HEK293 (cell line): Measurements from ENCODE around the gene ASTN2.

Experiments
- CTCF ChIA-PET: fragments of 350-600 bp; formaldehyde crosslinking; extraction: SDS; loops from one replicate; lab custom pipeline; 2021; ENCODE audit warnings: antibody characterized with exemption; lab: Yijun Ruan, JAX
- POLR2A ChIA-PET: fragments of 300-600 bp; formaldehyde crosslinking; extraction: SDS; loops from one replicate; lab custom pipeline; 2020; ENCODE audit warnings: antibody characterized with exemption, inconsistent platforms; lab: Yijun Ruan, JAX
- H3K27ac ChIP-seq: fragments of 200-500 bp; sonication (Bioruptor generic); 2 replicates; pipeline ENCODE4 v1.5.1; 2014; ENCODE audit warnings: low read depth, low read length, control low read depth, inconsistent platforms; ENCODE audit errors: extremely low read depth
- H3K36me3 ChIP-seq, 2 experiments: fragments of 200-500 bp in 1 of 2; sonication (Bioruptor generic) in 1 of 2; 1 replicate in 1 of 2; 2 replicates in 1 of 2; pipeline ENCODE4 v1.5.1; 2014 to 2017; ENCODE audit warnings: inconsistent platforms in 2 of 2, low read length in 2 of 2; ENCODE audit not compliant: control insufficient read depth in 2 of 2, insufficient read depth in 1 of 2
- H3K4me1 ChIP-seq: fragments of 200-500 bp; sonication (Bioruptor generic); 2 replicates; pipeline ENCODE4 v1.5.1; 2014; ENCODE audit warnings: mild to moderate bottlenecking, low read length, inconsistent platforms; ENCODE audit not compliant: control insufficient read depth, insufficient read depth
- H3K4me3 ChIP-seq: 2 replicates; pipeline ENCODE4 v1.5.1; 2011; ENCODE audit warnings: low read depth, mild to moderate bottlenecking, control low read depth, low read length, moderate library complexity
- H3K9me3 ChIP-seq: fragments of 200-500 bp; sonication (Bioruptor generic); 2 replicates; pipeline ENCODE4 v1.5.1; 2014; ENCODE audit warnings: low read depth, low read length, inconsistent platforms; ENCODE audit not compliant: control insufficient read depth, insufficient read depth
- BCL11B ChIP-seq: fragments of 450-650 bp; formaldehyde crosslinking; IDR thresholded peaks from 2 replicates; pipeline ENCODE4 v1.5.1; 2016; ENCODE audit warnings: low read depth, missing biosample characterization, missing genetic modification characterization
- GLIS1 ChIP-seq: fragments of 450-650 bp; formaldehyde crosslinking; IDR thresholded peaks from 2 replicates; pipeline ENCODE4 v1.5.1; 2016; ENCODE audit warnings: missing biosample characterization, missing genetic modification characterization
- TCF7L2 ChIP-seq: IDR thresholded peaks from 2 replicates; pipeline ENCODE4 v1.6.1; 2011; ENCODE audit warnings: low read depth, mild to moderate bottlenecking, inconsistent platforms, low read length, moderate library complexity, borderline replicate concordance
- TRIM28 ChIP-seq: IDR thresholded peaks from 2 replicates; pipeline ENCODE4 v1.6.1; 2011; ENCODE audit warnings: low read length, control low read depth, borderline replicate concordance
- TSHZ1 ChIP-seq: fragments of 450-650 bp; formaldehyde crosslinking; IDR thresholded peaks from 2 replicates; pipeline ENCODE4 v1.5.1; 2016; ENCODE audit warnings: missing biosample characterization, missing genetic modification characterization, borderline replicate concordance
- ZBTB26 ChIP-seq: fragments of 450-650 bp; formaldehyde crosslinking; optimal IDR thresholded peaks from 2 replicates; pipeline ENCODE3; 2016; ENCODE audit warnings: missing biosample characterization, mild to moderate bottlenecking, missing genetic modification characterization
- ZFHX2 ChIP-seq: fragments of 450-650 bp; formaldehyde crosslinking; conservative IDR thresholded peaks from 2 replicates; pipeline ENCODE4 v1.5.1; 2016; ENCODE audit warnings: missing biosample characterization, missing genetic modification characterization
- ZNF157 ChIP-seq: fragments of 450-650 bp; formaldehyde crosslinking; IDR thresholded peaks from 2 replicates; pipeline ENCODE4 v1.5.1; 2016; ENCODE audit warnings: missing biosample characterization, missing genetic modification characterization
- ZNF221 ChIP-seq: fragments of 450-650 bp; formaldehyde crosslinking; IDR thresholded peaks from 2 replicates; pipeline ENCODE4 v1.5.1; 2017; ENCODE audit warnings: missing biosample characterization, missing genetic modification characterization, borderline replicate concordance
- ZNF266 ChIP-seq: fragments of 450-650 bp; formaldehyde crosslinking; IDR thresholded peaks from 2 replicates; pipeline ENCODE4 v1.5.1; 2016; ENCODE audit warnings: missing biosample characterization, missing genetic modification characterization, low read depth
- ZNF324 ChIP-seq: fragments of 450-650 bp; formaldehyde crosslinking; IDR thresholded peaks from 2 replicates; pipeline ENCODE4 v1.5.1; 2016; ENCODE audit warnings: missing biosample characterization, missing genetic modification characterization
- ZNF521 ChIP-seq: fragments of 450-650 bp; formaldehyde crosslinking; IDR thresholded peaks from 2 replicates; pipeline ENCODE4 v1.5.1; 2017; ENCODE audit warnings: missing biosample characterization, mild to moderate bottlenecking, missing genetic modification characterization
- ZNF529 ChIP-seq: fragments of 450-650 bp; formaldehyde crosslinking; IDR thresholded peaks from 2 replicates; pipeline ENCODE4 v1.5.1; 2017; ENCODE audit warnings: missing genetic modification characterization, missing biosample characterization; ENCODE audit not compliant: insufficient replicate concordance
- ZNF530 ChIP-seq: fragments of 450-650 bp; formaldehyde crosslinking; IDR thresholded peaks from 2 replicates; pipeline ENCODE4 v1.5.1; 2016; ENCODE audit warnings: low read depth, missing biosample characterization, missing genetic modification characterization
- ZNF596 ChIP-seq: fragments of 450-650 bp; IDR thresholded peaks from 2 replicates; pipeline ENCODE4 v1.5.0; 2018; ENCODE audit warnings: missing biosample characterization, mild to moderate bottlenecking, missing genetic modification characterization, moderate library complexity
- ZNF664 ChIP-seq: fragments of 450-650 bp; formaldehyde crosslinking; IDR thresholded peaks from 2 replicates; pipeline ENCODE4 v1.5.1; 2016; ENCODE audit warnings: missing biosample characterization, missing genetic modification characterization
- ZNF791 ChIP-seq: fragments of 450-650 bp; formaldehyde crosslinking; IDR thresholded peaks from 2 replicates; pipeline ENCODE4 v1.5.1; 2016; ENCODE audit warnings: missing biosample characterization, missing genetic modification characterization
- ZNF792 ChIP-seq: fragments of 450-650 bp; formaldehyde crosslinking; IDR thresholded peaks from 2 replicates; pipeline ENCODE4 v1.5.1; 2016; ENCODE audit warnings: missing biosample characterization, missing genetic modification characterization
- TF ChIP-seq, protein P1 (sequence below): fragments of 450-650 bp; formaldehyde crosslinking; IDR thresholded peaks from 2 replicates; pipeline ENCODE4 v1.5.1; 2016; ENCODE audit warnings: missing biosample characterization, missing genetic modification characterization
- TF ChIP-seq, protein P2 (sequence below): fragments of 450-650 bp; formaldehyde crosslinking; IDR thresholded peaks from 2 replicates; pipeline ENCODE4 v1.5.1; 2016; ENCODE audit warnings: missing biosample characterization, missing genetic modification characterization, low read depth
- TF ChIP-seq, protein P3 (sequence below): fragments of 450-650 bp; formaldehyde crosslinking; IDR thresholded peaks from 2 replicates; pipeline ENCODE4 v1.5.1; 2016; ENCODE audit warnings: missing biosample characterization, missing genetic modification characterization
- TF ChIP-seq, protein P4 (sequence below): fragments of 450-650 bp; formaldehyde crosslinking; IDR thresholded peaks from 2 replicates; pipeline ENCODE4 v1.5.1; 2017; ENCODE audit warnings: missing biosample characterization, missing genetic modification characterization

Gene ASTN2

DNA sequence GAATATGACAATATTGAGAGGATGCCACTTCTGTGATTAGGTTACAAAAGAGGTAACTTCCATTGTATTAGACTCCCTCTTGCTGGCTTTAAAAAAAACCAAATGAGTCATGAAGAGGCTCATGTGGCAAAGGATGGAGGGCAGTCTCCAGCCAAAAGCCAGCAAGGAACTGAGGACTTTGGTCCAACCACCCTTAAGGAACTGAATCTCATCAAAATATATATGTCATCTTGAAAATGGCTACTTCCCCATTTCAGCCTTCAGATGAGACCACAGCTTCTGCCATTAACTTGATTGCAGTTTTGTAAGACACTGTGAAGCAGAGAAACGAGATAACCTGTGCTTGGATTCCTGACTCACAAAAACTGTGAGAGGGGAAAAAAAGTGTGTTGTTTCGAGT, 743.3 kb downstream of the ASTN2 start:
- no peaks in the 10 kb centered on the region for H3K9me3 ChIP-seq
- CTCF ChIA-PET = no interaction called here

DNA sequence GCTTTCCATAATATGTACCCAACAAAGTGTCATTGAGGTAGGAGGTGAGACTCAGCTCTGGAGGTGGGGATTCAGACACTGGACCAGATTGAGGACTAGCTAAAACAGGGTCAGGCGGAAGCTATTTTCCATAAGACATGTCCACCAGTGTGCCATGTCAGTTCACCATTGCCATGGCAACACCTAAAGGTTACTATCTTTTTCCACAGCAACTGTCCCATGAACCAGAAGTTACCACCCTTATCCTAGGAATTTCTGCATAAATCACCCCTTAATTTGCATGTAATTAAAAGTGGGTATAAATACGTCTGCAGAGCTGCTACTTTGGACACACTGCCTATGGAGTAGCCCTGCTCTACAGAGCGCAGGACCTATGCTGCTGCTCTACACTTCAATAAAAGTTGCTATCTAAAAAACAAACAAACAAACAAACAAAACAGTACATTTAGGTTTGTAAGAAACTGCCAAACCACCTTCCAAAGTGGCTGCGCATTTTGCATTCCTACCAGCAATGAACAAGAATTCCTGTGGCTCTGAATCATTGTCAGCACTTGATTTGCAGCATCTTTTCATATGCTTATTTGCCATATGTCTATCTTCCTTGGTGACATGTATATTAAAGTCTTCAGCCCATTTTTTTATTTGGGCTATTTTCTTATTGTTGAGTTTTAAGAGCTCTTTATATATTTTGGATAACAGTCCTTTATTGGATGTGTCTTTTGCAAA, 745.7 kb downstream of the ASTN2 start:
- Histone ChIP-seq H3K9me3 (no peaks in the 10 kb centered on the region), H3K27ac (no peak overlapping the region), H3K36me3 (no peaks in the 10 kb centered on the region), H3K4me3 (no peak overlapping the region), H3K4me1 (no peaks in the 10 kb centered on the region)
- ChIA-PET CTCF (interaction anchor here (0.5 to 0.7 kb wide), 2 partner anchors 8 to 147 kb away, joined by 3 to 4 read pairs; no protein-coding TSS in a partner anchor), POLR2A (no interaction called here)
- TF ChIP-seq ZNF521 (no peak), ZFHX2 (tag by site-specific recombination) (no peak), TCF7L2 (no peak), BCL11B (tag by site-specific recombination) (no peak), ZNF324 (no peak), ZNF266 (no peak), GLIS1 (tag by site-specific recombination) (no peak), ZBTB26 (tag by site-specific recombination) (no peak), ZNF596 (tag by site-specific recombination) (no peak), ZNF529 (tag by site-specific recombination) (no peak), TRIM28 (no peak), ZNF530 (tag by site-specific recombination) (no peak)
- TF ChIP-seq, protein P1, sequence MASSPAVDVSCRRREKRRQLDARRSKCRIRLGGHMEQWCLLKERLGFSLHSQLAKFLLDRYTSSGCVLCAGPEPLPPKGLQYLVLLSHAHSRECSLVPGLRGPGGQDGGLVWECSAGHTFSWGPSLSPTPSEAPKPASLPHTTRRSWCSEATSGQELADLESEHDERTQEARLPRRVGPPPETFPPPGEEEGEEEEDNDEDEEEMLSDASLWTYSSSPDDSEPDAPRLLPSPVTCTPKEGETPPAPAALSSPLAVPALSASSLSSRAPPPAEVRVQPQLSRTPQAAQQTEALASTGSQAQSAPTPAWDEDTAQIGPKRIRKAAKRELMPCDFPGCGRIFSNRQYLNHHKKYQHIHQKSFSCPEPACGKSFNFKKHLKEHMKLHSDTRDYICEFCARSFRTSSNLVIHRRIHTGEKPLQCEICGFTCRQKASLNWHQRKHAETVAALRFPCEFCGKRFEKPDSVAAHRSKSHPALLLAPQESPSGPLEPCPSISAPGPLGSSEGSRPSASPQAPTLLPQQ (tag by site-specific recombination) = no peak
- TF ChIP-seq, protein P2, sequence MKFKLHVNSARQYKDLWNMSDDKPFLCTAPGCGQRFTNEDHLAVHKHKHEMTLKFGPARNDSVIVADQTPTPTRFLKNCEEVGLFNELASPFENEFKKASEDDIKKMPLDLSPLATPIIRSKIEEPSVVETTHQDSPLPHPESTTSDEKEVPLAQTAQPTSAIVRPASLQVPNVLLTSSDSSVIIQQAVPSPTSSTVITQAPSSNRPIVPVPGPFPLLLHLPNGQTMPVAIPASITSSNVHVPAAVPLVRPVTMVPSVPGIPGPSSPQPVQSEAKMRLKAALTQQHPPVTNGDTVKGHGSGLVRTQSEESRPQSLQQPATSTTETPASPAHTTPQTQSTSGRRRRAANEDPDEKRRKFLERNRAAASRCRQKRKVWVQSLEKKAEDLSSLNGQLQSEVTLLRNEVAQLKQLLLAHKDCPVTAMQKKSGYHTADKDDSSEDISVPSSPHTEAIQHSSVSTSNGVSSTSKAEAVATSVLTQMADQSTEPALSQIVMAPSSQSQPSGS = no peak
- TF ChIP-seq, protein P3, sequence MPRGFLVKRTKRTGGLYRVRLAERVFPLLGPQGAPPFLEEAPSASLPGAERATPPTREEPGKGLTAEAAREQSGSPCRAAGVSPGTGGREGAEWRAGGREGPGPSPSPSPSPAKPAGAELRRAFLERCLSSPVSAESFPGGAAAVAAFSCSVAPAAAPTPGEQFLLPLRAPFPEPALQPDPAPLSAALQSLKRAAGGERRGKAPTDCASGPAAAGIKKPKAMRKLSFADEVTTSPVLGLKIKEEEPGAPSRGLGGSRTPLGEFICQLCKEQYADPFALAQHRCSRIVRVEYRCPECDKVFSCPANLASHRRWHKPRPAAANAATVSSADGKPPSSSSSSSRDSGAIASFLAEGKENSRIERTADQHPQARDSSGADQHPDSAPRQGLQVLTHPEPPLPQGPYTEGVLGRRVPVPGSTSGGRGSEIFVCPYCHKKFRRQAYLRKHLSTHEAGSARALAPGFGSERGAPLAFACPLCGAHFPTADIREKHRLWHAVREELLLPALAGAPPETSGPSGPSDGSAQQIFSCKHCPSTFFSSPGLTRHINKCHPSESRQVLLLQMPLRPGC = no peak

More for the DNA sequence above, 743.3 kb downstream of the ASTN2 start:
- no peak for TF ChIP-seq ZNF221 (tag by site-specific recombination)
- POLR2A ChIA-PET = no interaction called here
- H3K4me3 ChIP-seq = no peak overlapping the region
- H3K27ac ChIP-seq = no peak overlapping the region
- no peaks in the 10 kb centered on the region for H3K36me3 ChIP-seq
- H3K4me1 ChIP-seq = no peaks in the 10 kb centered on the region

DNA sequence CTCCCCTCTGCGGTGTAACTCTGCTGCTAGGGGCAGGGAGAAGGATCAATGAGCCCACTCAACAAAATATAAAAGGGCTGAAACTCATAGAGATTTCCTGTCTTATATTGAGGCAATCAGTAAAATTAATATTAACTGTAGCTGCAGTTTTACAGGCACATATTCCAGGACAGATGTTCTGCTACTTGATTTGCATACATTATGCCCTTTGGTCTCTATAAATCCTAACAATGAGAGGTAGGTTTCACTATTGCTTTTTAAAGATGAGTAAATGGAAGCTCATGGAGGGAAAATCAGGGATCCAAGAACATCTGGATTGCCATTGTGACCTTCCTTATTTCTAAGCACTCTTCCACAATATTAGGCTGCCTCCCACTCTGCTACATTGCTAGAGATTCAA, 751.3 kb downstream of the ASTN2 start:
- ChIA-PET POLR2A (no interaction called here), CTCF (interaction anchor here (0.8 to 6.5 kb wide), 3 partner anchors 17 to 1071 kb away, joined by 3 to 41 read pairs (median 3); no protein-coding TSS in a partner anchor)
- Histone ChIP-seq H3K4me3 (no peak overlapping the region), H3K36me3 (no peaks in the 10 kb centered on the region), H3K4me1 (no peaks in the 10 kb centered on the region), H3K9me3 (no peaks in the 10 kb centered on the region), H3K27ac (no peak overlapping the region)
- TF ChIP-seq TSHZ1 (tag by site-specific recombination) (no peak), ZNF664 (tag by site-specific recombination) (no peak), ZNF792 (tag by site-specific recombination) (no peak), ZNF791 (no peak), ZNF157 (tag by site-specific recombination) (no peak)
- TF ChIP-seq, protein P4, sequence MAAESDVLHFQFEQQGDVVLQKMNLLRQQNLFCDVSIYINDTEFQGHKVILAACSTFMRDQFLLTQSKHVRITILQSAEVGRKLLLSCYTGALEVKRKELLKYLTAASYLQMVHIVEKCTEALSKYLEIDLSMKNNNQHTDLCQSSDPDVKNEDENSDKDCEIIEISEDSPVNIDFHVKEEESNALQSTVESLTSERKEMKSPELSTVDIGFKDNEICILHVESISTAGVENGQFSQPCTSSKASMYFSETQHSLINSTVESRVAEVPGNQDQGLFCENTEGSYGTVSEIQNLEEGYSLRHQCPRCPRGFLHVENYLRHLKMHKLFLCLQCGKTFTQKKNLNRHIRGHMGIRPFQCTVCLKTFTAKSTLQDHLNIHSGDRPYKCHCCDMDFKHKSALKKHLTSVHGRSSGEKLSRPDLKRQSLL (tag by site-specific recombination) = no peak
